Activated CD4-positive, alpha-beta T cell treated with anti-CD3 and anti-CD28 coated beads, Interleukin-10, Interleukin-2, amounts not matched to agents 100 ng/mL and 50 ng/mL, durations not matched to agents 16 hours and 8 hours (primary cell): ENCODE measurements around the gene EMX1.

Source experiments
- DNase-seq: peaks from one replicate; pipeline ENCODE4 v3.0.0-alpha.2; 2020

The EMX1 gene

DNA sequence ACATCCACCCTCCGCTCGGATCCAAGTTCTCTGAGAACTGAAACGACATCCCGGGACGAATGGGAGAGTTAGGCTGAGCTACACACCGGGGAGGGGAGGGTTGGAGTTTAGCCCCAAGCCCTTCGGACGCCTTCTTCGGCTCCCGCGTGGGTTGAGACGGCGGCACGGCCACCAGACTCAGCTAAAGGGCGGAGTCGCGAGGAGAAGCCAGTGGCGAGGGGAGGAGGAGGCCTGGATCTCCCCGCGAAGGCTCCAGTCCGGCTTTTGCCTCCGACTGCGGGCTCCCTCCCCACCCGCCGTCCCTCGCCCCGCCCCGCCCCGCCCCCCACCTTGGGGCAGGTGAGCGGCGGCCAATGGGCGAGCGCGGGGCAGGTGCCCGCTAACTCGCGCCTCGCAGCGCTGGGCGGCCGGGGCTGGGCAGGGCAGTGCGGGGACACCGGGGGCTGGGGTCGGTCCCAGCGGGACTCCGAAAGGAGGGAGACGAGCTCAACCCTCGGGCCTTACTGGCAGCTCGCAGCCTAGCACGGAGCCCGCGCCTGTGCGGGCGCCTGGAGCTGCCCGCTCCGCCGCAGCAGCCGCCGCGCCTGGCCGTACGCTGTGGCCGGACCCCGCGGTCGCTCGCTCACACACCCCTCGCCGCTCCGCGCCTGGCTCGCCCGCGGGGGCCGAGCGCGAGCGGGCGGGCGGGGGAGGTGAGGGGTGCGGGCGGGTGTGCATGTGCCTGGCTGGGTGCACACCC, at the start of gene EMX1:
Gene EMX1, plus strand, starts transcription at position 382 of the 739 bp plus-strand sequence. Its CDS starts 334 bp downstream, at position 716.
- peak; percentile 48 for DNase-seq

DNA sequence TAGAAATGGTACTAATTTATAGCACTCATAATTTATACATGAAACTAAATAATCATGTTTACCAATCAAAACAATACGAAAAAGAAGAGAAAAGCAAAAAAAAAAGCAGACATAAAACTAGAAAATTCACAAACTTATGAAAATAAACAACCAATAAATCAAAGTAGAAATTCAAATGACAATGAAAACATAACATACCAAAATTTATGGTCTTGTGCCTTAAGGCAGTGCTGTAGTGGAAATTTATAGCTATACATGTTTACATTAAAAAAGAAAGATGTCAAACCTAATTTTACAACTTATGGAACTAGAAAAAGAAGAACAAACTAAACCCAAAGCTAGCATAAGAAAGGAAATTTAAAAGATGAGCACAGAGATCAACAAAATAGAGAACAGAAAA, 46.3 kb upstream of the EMX1 start:
- no peak for DNase-seq

DNA sequence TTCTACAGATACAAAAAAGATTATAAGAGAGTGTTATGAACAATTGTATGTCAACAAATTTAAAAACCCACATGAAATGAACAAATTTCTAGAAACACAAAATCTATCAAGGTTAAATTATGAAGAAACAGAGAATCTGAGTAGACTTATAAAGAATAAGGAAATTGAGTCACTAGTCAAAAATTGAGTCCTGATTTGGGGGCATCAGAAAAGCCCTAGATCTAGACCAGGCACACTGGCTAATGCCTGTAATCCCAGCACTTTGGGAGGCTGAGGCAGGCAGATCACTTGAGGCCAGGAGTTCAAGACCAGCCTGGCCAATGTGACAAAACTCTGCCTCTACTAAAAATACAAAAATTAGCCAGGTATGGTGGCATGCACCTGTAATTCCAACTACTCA, 45.4 kb upstream of the EMX1 start:
- DNase-seq, result peak; percentile 9

DNA sequence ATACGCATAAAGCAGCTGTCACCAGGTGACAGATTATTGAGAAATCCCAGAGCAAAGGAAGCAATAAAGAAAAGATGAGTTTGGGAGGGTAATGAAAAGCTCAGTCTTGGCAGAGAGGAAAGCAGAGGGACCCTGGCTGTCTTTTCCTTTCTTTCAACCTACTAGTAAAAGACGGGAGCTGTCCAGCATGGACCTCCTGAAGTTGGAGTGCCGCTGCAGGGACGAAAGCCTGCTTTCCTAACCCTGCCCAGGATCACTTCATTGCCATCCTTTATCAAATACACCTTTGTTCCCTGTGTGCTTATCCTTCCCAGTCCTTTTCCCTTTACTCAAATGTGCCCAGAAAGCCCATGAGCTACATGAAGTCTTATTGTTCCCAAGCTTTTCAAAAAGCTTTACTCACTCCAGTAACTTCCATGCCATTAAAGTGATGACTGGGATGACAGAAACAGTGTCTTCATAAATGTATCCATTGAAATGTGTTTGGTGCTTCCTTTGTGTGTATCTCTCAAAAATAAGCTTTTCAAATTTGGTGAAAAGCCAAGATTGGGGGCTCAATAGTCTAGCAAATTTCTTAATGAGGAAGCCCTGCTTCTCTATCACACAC, 33.9 kb upstream of the EMX1 start:
- DNase-seq, result peak; percentile 17

DNA sequence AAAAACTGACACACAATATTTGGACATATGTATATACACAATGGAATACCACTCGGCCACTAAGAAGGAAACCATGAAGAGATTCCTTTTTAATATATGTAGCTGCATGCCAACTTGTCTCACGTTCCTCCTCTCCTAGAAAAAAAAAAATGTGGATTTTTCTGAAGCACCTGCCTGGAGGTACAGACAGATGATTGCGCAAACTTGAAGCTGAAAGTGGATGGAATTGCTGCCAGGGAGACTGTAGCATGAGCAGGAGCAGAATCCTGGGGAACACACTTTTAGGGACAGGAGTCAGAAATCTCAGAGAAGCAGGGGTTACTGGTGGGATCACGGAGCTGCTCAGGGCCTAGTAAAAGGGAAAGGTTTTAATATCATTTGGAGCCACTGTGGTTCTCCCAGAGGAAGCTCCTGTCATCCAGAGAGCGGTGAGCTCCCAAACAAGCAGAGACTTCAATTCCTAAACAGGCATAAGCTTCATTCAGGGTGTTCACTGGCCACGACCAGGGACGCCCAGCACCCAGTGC, 30.8 kb upstream of the EMX1 start:
- DNase-seq, result no peak

DNA sequence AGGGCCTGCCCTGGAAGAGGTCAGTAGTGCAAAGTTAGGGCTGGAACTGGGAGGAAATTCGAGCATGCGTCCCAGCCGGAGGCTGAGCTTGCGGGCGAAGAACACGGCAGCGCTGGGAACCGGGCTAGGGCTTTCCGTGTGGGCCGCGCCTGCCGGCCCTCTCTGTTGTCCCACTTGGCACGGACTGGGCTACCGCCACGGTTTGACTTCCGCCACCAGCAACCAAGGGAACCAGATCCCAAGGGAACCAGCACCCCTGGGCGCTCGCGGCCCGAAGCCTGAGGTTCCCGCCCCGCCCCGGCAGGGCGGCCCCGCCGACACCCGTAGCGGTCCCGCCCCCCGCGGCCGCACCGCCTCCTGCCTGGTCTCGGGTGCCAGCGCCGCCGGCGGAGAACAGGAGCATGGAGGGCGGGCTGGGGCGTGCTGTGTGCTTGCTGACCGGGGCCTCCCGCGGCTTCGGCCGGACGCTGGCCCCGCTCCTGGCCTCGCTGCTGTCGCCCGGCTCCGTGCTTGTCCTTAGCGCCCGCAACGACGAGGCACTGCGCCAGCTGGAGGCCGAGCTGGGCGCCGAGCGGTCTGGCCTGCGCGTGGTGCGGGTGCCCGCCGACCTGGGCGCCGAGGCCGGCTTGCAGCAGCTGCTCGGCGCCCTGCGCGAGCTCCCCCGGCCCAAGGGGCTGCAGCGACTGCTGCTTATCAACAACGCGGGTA, 30.1 kb upstream of the EMX1 start, which contains the start of gene SPR:
Gene SPR, plus strand, starts transcription at position 377 of the 708 bp plus-strand sequence. Its CDS starts 25 bp downstream, at position 402.
- peak; percentile 78 for DNase-seq

DNA sequence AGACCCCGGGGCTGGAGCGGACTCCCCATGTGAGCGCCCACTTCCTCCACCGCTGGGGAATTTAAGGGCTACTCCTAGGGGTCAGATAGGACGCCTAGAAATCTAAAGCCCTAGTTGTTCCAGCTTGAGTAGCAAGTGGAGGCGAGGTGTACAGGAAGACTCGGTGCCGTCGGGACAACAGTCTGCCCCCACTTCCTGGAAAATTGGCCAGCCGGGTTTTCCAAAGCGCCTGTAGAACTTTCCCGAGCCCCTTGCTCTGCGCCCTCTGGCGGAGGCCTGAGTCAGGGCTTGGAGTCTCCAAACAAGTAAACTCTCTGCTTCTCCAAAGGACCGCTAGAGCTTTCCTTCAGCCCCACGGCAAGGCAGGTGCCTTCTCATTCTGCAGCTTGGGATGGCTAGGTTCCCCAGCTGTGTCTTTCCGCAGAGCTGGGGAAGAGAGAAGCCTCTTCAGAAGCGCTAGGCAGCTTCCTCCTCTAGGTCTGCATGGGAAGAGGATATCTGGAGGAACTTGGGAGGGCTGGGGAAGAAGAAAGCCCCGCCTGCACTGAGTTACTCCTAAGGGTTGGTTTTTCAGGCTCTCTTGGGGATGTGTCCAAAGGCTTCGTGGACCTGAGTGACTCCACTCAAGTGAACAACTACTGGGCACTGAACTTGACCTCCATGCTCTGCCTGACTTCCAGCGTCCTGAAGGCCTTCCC, 29.4 kb upstream of the EMX1 start:
- DNase-seq, result peak; percentile 67

DNA sequence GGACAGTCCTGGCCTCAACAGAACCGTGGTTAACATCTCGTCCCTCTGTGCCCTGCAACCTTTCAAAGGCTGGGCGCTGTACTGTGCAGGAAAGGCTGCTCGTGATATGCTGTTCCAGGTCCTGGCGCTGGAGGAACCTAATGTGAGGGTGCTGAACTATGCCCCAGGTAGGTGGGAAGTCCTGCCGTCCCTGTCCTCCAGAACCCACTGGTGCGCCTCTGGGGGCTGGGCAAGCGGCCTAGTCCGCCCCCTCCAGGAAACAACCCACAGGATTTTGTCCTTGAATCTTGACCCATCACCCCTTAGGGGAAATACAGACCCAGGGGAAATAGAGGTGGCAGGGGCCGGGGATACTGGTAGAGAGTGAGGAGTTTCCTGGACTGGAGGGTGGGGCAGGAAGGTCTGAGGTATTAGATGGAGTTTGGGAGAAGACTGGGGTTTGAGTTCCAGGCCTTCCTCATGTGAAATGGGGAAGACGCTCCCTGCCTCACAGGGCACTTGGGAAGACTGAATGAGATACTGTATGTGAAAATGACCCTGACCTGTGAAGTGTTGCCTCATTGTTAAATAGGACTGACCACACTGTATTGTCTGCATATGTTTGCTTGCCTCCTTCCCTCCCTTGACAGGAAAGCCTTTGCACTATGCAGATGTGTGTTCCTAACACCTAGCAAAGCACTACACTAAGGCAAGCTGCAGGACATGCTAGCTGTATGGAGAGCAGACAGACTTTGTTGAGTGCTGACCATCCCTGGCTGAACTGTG, 28.7 kb upstream of the EMX1 start:
- DNase-seq, result no peak

DNA sequence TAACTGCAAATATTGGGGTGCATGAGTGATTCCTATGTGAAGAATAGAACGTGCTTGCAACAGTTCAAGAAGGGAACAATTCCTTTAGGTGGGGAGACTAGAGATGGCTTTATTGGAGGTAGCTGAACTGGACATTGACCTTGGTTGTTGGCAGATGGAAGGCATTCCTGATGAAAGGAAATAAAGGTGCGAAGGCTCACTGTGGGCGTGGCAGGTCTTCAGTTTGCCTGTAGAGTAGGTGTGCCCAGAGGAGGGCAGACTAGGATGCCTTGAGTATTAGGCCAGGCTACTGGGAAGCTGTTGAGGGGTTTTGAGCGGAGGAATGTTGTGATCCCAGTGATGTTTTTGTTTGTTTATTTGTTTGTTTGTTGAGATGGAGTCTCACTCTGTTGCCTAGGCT, 27.3 kb upstream of the EMX1 start:
- no peak for DNase-seq

DNA sequence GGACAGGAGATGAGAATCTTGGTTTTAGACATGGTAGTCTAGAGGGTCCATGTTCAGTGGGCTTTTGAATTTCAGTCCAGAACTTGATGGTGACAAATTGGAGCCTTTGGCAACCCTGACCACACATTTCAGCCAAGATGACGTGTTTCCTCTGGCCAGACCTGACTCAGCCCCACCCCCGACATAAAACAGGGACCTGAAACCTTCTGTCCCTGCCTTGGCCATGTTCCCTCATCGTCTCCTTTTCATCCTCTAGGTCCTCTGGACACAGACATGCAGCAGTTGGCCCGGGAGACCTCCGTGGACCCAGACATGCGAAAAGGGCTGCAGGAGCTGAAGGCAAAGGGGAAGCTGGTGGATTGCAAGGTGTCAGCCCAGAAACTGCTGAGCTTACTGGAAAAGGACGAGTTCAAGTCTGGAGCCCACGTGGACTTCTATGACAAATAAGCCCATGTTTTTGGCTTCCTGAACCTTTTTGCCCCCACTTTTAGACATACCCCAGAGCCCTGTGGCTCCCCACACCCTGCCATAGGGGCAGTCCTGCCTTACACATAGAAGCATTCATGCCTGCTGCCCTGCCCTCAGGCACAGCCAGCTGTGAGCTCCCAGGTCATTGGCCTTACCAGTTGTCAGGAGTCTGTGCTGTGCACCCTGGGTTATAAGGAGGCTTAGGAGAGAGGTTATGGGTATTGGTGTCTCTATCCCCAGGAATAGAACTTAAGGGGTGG, 26.1 kb upstream of the EMX1 start:
- no peak for DNase-seq

DNA sequence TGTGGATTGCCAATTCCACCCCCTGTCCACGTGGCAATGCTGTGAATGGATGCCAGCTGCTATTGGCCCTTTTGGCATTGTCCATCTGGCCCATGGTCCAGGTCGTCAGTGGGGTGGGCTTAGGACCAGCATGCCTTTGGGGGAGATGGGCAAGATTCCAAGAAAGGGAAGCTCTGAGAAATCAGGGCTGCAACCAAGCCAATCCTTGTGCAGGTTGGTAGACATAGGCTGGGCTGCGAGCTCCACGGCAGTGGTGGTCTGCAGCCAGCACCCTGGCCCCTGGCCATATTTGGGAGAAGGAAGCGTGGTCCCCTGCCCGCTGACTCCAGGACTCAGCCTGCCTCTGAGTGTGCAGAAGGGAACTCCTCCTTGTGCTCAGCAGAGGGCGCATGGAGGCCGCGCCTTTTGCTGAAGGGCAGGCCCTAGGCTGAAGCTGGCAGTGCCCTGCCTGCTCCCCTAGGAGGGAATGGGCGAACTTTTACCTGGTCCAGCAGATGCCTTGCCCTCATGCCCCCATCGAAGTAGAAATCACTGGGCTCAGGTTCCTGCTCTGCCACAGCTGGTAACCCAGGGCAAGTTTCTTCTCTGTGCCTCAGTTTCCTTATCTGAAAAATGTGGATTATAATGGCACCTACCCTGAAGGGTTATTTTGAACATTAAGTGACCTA, 24.7 kb upstream of the EMX1 start:
- peak; percentile 78 for DNase-seq

DNA sequence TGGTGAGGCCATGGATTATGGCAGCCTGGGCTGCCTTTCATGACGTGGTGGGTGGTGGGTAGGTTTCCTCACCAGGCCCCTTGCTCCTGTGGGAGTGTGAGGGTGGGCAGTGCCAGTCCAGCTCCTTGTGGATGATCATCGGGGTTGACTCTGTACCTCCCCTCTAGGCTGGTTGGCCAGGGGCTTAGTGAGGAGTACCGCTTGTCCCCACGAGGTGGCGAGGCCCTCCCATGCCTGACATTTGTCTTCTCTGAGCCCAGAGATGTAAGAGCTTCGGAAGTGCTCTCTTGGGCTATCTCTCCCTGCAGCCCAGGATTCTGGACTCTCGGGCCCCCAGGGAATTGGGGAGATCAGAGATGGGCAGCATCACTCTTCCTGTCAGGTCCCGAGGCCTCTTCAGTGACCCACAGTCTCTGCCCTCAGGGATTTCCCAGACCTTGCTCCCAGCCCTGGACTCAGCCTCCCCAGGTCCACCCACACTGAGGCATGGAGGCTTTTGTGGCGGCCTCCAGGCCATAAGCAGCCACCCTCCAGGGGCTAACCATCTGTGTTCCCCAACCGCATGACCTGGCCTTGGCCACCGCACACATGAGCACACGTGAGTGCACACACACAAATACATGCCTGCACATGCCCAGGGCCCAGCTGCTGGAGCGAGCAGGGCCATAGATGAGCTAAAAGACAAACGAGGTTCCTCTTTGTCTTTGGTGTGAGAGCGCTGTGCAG, 23.6 kb upstream of the EMX1 start:
- DNase-seq, result peak; percentile 62

DNA sequence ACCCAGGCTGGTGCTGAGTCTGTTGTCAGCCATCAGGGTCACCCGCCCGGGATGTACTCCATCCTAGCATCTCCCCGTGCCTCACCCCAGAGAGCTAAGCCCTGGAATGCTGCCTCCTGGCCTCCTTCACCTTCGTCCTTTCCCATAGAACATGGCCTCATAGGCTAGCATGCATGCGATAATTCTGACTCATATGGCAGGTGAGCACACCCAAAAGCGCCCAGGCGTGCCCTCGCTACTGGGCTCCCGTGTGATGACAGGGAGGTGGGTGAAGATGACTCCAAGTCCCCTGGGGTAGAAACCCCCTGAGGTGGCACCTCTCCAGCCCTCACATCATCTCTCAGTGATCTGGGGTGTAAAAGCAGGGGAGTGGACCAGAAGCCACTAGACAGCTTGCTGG, 22.8 kb upstream of the EMX1 start:
- DNase-seq, result no peak

DNA sequence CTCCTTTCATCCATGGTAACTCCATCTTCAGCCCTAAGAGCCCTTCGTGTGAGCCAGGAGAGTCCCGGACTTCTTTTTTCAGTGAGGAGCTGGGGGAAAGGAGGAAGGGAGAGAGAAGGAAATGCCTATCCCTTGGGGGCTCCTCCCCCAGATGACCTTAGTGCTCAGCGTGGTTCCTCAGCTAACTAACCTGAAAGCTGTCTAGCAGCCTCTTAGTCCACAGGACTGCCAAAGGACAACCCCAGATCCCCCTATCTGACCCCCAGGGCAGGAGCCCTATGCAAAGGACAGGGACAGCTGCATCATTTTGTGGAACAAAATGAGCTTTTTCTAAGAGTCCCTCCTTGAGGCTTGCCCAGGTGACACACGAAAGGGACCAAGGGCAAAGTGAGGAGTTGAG, 22.2 kb upstream of the EMX1 start:
- no peak for DNase-seq

DNA sequence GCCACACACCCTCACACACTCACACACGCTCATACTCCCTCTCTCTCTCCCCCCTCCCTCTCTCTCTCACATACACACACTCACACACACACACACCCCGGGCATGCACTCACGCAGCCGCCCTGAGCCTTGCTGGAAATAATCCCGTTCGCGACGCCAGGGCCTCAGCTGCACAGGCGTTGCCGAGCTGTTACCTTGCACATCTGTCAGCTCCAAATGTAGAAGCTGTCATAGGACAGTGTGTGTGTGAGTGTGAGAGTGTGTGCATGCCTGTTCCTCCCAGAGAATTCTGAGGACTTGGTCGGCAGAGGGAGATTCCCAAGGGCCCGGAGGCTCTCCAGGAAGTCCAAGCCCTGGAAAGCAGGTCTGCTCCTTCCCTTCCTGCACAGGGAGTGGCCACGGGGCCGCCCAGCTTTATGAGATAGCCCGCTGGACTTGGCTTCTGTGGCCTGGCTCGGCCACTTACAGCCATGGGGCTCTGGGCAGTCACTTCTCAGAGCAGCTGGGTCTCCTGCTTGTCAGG, 21.5 kb upstream of the EMX1 start:
- no peak for DNase-seq

DNA sequence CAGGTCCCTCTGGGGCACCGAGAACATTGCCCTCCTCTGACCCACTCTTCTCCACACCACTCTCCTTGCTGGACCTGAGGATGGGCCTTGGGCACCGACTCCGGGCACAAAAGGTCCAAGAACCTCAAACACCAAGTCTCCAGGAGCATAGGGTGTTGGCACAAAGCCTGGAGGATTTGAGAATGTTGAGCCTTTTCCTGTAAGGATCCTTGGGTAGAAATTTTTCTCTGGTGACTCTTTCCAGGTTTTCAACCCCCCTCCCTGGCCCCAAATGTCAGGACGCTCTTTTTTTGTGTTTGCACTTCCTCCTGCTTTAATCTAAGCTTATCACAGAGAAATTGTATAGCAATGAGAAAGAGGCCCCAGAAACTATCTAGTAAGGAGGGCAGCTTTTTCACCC, 20.9 kb upstream of the EMX1 start:
- DNase-seq, result no peak

DNA sequence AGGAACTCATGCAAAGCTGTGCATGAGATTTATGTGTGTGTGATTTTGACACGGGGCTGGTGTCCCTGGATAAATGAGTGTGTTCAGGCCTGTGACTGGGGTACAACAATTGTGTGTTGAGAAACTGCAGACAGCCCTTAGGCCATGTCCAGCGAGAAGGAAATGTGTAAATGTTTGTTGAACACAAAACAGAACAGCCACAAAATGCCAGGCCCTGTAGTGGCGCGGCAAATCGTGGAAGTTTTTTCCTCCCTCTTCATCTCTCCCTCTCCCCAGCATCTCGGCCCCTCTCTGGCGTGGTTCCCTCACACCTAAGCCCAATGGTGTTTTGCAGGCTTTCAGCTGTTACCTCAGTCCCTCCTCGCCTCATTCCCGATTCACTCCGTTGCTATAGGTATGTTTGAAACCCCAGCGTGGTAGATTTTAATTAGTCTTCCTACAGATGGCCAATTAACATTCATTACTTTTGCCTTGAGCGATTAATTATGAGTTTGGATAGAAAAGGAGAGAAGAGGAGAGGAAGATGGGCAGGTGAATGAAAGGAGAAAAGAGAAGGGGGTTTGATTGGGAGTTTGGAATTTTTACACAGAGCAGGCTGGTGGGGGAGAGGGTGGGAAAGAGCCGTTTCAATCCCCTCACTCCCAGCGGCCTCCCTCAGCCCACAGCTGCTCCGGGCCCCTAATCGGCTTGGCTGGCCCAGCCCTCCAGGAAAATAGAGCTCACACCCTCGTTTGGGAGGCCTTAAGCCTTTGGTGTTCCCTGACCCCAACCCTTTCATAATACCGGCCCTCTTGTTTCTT, 19.3 kb upstream of the EMX1 start:
- no peak for DNase-seq

DNA sequence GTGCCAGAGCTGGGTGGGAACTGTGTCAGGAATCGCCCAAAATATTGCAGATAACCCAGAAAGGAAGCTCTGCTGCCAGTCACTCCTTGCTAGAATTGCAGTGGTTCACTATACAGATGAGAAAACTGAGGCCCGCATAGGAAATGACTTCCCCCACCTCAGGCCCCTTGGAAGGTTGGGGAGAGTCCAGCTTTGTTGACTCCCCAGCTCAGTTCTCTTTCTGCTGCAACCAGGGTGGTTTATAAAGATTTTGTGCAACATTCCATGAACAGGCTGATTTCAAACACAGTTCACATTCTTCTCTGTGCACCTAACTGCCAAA, 18.8 kb upstream of the EMX1 start:
- DNase-seq, result no peak

DNA sequence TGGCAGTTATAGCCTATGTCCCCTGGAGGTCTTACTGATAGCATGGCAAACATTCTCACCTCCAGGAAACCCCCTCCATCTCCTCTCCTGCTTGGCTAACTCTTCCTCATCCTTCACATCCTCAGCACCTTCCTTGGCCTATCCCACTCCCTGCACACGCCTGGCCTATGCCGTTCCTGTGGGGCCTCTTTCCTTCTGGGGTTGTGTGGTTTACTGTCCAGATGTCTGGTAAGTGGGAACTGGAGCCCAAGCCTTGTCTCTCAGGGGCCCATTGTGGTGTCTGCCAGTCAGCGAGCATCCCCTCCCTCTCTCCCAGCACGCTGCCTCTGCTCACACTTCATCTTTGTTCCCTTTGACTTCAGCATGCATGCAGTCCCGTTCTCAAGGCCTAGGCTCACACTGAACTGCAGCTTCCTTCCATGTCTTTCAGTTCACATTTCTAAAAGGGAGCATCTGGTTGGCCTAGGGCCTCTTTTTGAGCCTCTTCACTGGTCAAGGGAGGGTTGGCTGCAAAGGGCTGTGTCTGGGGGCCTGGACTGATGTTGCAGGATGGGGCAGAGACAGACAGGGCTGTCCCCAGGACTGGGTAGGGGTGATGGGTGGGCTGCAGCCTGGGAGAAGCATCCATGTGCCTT, 17.0 kb upstream of the EMX1 start:
- no peak for DNase-seq
